ELF-1 (cell line): ENCODE results near the gene HSD17B4.
A peak's percentile ranks its signal among the peaks of the same experiment; 100 is the strongest.
"Not testable (repeated sequence)": the region's sequence is repeated elsewhere in the genome, so short reads cannot be mapped to it uniquely, and the experiment has no call there.

Experiments
- DNase-seq: peaks from one replicate; pipeline ENCODE4 v3.0.0-alpha.2; 2016; ENCODE audit warnings: low read depth, low spot score

HSD17B4 gene

DNA sequence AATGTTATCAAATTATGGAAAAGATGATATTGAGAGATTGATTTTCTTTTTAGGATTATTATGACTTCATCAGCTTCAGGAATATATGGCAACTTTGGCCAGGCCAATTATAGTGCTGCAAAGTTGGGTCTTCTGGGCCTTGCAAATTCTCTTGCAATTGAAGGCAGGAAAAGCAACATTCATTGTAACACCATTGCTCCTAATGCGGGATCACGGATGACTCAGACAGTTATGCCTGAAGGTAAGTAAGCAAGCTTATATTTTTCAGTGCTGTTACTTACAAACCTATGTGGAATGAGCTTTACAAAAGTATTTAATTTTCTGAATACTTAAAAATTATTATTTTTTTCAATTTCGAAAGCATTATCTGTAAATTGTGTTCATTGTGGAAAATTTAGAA is 26.5 kb downstream of the HSD17B4 start:
- DNase-seq = no peak

DNA sequence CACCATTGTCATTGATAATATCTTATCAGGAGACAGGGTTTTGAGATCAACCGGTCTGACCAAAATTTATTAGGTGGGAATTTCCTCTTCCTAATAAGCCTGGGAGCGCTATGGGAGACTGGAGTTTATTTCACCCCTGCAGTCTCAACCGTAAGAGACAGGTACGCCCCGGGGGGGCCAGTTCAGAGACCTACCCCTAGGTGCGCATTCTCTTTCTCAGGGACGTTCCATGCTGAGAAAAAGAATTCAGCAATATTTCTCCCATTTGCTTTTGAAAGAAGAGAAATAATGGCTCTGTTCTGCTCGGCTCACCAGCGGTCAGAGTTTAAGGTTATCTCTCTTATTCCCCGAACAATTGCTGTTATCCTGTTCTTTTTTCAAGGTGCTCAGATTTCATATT is 28.3 kb downstream of the HSD17B4 start:
- not testable (repeated sequence) for DNase-seq

DNA sequence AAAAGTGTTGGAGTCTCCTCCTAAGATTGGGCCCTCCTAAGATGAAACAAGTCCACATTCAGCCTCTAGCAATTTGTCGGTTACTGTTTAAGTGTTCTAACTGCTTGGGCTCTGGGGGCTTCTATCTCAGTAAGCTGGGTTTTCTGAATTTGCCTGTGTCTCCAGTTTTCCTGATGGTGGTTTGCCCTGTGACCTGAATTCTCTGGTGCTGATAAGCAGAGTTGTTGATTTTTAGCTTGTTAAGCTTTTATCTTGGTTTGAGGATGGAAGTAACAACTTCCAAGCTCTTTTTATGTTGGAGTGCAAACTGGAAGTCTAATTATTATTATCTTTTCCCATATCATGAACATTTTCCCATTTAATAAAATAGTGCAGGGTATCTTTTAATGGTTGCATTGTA is 30.9 kb downstream of the HSD17B4 start:
- DNase-seq = no peak

DNA sequence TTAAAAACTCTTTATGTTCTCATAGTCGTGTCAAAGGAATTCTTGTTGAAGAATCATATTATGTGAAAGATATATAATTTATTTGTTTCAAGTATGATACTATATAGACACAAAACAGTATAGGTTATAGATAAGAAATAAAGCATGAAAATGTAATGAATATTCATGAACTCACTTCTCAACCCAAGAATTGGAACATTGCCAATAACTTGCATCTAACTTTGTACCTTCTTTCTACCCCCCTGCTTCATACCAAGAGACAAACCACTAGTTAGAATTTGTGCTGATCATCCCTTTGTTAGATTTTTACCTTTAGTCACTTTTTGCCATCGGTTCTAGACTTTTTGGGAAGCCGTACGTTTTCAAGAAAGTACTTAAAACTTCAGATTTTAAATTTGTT is 32.6 kb downstream of the HSD17B4 start:
- no peak for DNase-seq

DNA sequence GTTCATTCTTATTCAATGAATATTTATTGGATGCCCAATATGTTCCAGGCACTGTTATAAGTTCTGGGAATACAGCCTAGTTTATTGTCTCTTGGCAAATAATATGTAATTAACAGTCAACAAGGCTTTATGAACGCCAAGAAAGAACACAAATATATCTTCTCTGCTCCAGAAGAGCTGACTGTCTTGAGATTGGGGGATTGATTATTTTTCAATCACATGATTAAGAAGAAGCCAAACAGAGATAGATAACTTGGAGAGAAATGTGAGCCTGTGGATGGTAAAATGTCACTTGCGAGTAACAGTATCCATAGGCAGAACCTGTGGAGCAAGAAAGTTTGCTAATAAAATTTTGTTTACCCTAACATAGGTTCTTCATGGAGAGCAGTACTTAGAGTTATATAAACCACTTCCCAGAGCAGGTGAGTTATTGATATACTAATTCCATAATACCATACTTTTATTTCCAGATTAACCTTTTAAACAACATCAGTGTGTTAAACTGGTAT is 49.4 kb downstream of the HSD17B4 start:
- DNase-seq = no peak

DNA sequence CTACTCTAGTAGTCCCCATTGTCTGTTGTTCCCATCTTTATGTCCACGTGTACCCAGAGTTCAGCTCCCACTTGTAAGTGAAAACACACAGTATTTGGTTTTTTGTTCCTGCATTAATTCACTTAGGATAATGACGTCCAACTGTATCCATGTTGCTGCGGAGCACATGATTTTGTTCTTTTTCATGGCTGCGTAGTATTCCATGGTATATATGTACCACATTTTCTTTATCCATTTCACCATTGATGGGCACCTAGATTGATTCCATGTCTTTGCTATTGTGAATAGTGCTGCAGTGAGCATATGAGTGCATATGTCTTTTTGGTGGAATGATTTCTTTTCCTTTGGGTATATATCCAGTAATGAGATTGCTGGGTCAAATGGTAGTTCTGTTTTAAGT is 51.6 kb downstream of the HSD17B4 start:
- not testable (repeated sequence) for DNase-seq

DNA sequence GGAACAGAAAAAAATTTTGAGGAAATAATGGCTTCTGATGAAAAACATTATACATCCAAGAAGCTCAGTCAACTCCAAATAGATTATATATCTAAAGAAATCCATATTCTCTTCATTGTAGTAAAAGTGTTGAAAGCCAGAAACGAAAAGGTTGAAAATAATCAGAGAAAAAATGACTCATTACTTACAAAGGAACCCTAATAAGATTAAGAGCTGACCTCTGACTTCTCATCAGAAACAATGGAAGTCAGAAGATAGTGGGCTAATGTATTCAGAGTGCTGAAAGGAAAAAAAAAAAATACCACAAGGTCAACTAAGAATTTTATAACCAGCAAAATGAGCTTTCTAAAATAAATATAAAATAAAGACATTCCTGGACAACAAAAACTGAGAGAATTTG is 60.0 kb downstream of the HSD17B4 start:
- no peak for DNase-seq

DNA sequence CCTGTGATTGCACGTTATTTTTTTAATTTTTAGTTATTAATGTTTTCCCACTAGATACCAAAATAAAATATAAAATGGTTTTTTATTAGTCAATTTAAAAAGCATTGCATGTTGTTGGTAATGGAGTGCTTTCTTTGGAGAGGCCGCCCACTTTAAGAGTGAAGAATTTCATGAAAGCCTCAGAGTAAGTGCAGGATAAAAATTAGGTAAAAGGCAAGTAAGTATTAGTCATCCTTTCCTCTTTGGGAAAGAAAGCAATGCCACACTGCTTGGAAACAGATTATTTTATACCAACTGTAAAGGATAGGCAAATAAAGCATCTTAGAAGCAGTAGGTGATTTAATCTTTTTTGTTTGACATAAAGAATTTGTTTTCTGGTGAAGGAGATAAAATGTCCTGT is 62.9 kb downstream of the HSD17B4 start:
- no peak for DNase-seq

DNA sequence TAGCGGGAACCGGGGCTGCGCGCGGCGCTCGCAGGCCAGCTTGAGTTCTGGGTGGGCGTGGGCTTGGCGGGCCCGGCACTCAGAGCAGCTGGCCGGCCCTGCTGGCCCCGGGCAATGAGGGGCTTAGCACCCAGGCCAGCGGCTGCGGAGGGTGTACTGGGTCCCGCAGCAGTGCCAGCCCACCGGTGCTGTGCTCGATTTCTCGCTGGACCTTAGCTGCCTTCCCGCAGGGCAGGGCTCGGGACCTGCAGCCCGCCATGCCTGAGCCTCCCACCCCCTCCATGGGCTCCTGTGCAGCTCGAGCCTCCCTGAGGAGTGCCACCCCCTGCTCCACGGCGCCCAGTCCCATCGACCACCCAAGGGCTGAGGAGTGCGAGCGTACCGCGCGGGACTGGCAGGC is 64.8 kb downstream of the HSD17B4 start:
- DNase-seq = not testable (repeated sequence)

DNA sequence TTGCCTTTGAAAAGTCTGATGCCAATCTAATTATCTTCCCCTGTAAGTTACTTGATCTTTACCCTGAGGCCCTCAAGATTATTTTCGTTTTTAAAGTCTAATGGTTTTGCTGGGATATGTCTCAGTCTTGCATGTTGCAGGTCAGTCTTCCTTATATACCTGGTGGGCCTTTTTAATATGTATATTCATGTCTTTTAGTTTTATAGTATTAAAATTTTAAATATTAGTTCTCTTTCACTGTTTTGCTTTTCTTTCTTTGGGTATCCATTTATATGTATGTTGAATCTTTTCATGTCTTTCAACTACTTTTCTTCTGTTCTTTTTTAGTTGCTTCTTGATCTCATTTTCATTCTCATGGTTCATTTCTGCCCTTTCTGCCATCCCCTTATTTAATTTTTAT is 68.9 kb downstream of the HSD17B4 start:
- no peak for DNase-seq

DNA sequence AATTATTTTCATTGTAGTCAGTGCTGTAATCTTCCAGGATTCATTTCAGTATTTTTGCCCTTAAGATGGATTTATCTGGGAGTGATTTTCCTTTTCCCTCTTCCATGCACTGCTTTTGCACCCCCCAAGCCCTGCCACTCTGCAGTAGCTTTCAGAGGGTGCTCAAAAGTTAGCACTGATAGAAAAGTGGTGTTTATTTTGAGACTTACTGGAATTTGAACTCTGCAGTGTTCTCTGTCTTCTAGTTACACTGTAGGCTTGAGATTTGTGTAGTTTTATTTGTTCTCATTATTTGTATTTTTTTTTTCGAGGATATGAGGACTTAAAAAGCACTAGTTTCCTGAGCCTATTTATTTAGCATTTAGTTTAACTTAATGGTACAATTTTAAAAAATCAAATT is 70.5 kb downstream of the HSD17B4 start:
- DNase-seq = no peak

DNA sequence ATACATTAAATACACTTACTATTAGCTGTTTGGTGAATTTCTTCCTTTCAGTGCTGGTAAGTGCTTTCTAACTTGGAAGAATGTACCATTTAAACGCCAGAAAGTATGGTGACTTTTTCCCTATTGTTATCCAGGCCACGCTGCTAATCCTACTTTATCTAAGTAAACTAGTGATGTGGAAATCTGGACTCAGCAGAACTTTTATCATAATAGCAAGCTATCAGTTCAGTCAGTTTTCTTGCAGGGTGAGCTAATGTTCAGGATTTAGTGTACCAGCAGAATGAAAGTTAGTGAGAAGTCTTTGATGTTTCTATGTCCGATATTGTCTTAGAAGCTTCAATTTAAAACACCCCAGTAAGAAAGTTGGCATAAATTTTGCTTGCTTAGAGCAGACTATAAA is 72.2 kb downstream of the HSD17B4 start:
- no peak for DNase-seq

DNA sequence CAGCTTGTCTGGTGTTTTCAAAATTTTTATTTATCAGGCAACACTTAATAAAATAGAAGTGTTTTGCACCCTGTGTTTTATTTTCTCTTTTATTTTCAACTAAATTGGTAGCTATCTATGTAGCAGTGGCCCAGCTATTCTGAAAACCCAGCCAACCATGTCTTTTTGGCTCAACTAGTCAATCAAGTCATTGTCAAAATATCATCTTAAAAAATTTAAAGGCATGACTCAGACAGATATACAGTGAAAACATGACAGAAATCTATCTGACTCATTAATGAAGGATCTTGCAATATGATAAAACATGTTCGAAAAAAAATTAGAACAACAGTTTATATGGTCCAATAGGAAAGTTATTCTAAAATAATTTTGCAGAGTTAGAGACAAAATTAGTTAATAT is 75.1 kb downstream of the HSD17B4 start:
- no peak for DNase-seq

DNA sequence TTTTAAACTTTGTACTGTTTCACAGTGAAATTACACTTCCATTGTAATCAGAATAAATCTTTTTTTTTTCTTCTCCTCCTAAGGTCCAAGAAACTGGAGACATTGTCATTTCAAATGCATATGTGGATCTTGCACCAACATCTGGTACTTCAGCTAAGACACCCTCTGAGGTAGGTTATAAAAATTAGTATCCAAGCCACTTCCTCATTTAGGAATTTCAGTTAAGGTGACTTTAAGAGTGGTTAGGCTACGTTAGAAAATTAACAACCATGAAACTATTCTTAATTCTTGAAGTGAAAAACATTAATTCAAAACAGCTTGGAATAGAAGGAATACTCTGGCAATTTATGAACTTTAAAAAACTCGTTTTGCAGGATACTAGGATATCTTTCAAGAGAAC is 77.5 kb downstream of the HSD17B4 start:
- DNase-seq = no peak

DNA sequence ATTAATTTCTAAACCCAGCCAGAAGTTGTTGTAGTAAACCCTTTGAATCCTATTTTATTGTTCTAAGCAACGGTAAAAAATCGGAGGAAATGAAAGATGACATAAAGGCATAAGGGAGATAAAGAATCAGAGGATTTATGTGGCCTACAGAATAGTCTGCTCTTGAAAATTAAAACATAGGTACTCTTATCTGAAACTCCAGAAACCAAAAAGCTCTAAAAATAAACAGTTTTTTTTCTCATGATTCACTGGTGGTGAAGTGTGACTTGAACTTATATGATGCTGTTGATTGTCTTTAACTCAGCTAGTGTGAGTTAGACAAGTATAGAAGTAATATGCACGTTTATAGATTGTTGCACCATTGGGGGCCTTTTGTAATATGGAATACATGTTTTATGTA is 80.3 kb downstream of the HSD17B4 start:
- no peak for DNase-seq

DNA sequence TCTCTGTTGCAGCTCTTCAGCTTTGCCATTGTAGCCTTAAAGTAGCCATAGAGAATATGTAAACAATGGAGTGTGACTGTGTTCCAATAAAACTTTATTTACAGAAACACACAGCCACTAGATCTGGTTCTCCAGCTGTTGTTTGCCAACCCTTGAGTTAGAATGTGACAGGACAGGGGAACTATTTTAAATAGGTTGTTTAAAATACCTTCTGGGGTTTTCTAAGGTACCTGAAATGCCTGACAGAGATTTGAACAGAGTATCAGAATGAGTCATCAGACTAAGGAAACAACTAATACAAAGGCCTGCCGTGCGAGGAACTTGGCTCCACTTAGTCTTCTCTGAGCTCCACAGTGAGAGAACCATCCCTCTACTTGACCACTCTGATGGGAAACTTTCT is 85.4 kb downstream of the HSD17B4 start:
- no peak for DNase-seq

DNA sequence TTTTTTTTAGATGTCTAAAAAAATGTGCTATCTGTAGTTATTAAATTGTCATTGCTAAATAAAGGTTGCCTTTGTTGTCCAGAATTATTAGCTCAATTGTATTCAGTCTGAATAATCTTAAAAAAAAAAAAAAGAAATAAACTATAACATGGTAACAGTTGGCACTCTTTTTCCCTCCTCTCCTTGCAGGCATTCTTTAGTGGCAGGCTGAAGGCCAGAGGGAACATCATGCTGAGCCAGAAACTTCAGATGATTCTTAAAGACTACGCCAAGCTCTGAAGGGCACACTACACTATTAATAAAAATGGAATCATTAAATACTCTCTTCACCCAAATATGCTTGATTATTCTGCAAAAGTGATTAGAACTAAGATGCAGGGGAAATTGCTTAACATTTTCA is 89.4 kb downstream of the HSD17B4 start:
- no peak for DNase-seq

DNA sequence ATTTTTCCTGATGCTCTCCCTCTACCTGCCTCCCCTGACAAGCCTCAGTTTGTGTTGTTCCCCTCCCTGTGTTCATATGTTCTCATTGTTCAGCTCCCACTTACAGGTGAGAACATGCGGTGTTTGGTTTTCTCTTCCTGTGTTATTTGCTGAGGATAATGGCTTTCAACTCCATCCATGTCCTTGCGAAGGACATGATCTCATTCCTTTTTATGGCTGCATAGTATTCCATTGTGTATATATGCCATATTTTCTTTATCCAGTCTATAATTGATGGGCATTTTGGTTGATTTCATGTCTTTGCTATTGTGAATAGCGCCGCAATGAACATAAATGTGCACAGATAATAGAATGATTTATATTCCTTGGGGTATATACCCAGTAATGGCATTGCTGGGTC is 99.5 kb downstream of the HSD17B4 start:
- no peak for DNase-seq

DNA sequence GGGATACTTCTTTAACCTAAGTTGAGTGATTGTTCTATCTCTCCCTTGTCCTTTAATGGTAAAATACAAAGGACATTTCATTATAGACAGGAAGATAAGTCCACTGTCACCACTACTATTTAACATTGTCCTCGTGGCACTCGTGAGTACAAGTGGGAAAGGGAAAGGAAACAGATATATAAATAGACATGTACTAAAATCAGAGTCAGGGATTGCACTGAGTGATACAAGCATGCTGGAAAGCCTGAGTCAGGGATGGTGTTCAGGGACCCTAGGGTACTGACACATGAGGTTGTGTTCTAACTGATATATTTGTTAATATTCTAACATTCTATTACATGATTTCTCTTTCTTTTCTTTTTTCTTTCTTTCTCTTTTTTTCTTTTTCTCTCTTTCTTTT is 102.3 kb downstream of the HSD17B4 start:
- no peak for DNase-seq

DNA sequence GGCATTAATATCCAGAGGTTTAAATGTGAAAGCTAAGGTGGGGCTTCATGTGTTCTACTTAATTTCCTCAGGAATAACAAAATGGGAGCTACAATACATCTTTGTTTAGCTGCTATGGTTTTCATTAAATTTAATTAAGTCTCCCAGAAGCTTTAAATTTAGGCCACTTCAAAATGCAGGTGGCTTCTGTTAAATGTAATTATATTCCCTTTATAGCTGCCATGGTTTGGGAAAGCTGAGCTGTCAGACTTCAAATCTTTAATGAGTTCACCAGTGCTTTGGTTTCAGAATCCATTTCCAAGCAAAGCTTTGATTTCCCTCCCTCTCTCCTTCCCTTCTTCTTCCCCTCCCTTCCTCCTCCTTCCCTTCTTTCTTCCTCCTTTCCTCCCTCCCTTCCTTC is 118.6 kb downstream of the HSD17B4 start:
- DNase-seq = no peak

DNA sequence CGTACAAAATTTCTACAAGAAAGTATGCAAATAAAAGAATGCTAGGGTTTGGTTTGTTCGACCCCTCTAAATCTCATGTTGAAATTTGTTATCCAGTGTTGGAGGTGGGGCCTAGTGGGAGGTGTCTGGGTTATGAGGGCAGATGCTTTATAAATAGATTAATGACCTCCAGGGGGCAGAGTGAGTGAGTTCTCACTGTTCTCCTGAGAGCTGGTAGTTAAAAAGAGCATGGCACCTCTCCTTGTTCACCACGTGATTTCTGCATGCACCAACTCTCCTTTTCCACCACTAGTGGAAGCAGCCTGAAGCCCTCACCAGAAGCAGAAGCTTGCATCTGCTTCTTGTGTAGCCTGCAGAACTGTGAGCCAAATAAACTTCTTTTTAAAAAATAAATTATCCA is 126.6 kb downstream of the HSD17B4 start:
- peak; percentile 60 for DNase-seq

DNA sequence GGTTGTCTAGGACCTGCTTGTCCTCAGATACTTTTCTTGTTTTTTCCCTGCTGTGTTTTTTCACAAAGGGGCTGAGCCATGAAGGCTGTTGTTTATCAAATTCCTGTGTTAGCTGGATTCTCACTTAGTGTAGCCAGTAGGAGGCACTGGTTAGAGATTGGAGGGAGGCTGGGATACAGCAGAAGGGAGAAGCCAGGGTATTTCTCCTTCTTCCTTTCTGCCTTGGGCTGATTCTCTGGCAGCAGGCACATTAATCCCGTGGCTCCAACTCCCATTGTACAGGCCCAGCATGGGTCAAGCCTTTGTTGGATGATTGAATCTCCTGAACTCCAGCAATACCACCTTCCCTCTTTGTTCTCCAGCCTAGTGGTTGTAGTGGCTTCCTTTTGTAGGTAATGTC is 130.7 kb downstream of the HSD17B4 start:
- DNase-seq = peak; percentile 88

DNA sequence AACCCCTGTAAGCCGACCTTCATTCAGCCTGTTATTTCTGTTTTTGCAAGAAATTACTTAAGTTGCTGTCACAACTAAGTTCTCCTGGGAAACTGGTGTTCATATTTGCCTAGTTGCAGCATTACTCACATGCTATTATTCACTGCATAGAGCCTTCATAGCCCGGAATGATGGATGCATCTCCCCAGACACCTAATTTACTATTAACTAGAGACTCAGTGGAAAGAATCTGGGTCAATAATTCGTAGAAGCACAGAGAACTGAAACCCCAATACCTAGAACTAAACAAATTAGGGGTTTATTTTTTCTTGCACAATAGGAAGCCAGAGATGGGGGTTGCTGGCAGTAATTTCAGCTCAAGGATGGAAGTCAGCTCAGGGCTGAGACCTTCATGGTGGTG is 131.4 kb downstream of the HSD17B4 start:
- no peak for DNase-seq
